ENCODE results near the gene ACTL6A. TPM values are rescaled to one million over a fixed set of nuclear protein-coding genes. Genes with fewer than 3 reads are reported as not detected.

ACTL6A gene
- total RNA-seq, 1 experiment from 2014 or later, result 113 TPM

DNA sequence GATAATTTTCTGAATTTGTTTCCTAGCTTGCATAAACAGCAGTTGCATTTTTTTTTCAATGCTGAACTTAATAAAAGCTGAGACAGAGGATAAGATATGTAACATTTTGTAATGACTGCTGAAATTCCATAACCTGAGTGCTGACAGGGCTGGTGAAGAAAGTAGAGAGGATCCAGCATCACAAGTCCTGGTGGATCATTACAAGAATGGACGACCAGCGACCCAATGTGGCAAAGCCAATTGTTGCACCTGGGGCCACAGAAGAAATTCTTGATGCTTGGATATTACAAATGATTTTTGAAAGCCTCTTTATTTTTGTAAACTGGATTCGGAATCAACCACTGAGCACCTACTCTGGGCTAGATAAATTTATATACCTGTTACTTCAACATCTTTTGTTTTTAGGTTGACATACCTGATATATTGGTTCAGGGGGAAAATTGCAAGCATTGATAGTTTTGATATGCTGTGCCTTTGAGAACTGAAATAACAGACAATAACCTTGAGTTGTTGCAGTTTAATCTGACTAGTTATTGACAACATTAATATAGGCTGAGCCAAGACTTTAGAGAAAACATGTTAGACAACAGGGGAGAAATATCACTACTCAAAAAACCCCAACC, 3.9 kb upstream of the ACTL6A start:
- POLR2A ChIA-PET (ENCODE audit: unreplicated experiment), result no interaction called here
- Histone ChIP-seq H3K4me2 (no peak overlapping the region), H3K79me2 (ENCODE audit: low read depth) (peaks cover 5% of the 10 kb centered on the region), H3K9me2 (ENCODE audit: insufficient read depth) (no peaks in the 10 kb centered on the region), H2AFZ (no peak overlapping the region), H3F3A (ENCODE audit: insufficient read depth, low read depth) (peaks cover 3% of the 10 kb centered on the region; the same call in 1 of the 2 replicates), H3K36me3 (ENCODE audit: low read depth) (no peaks in the 10 kb centered on the region), H3K27me3 (ENCODE audit: insufficient read depth, low read depth) (no peaks in the 10 kb centered on the region), H3K27ac (no peak overlapping the region), H3K9me3 (ENCODE audit: insufficient read depth, low read depth) (no peaks in the 10 kb centered on the region), H3K4me1 (replicated peaks; ENCODE audit: insufficient read depth) (peaks cover 6% of the 10 kb centered on the region), H4K20me1 (ENCODE audit: insufficient read depth) (no peaks in the 10 kb centered on the region), H3K4me3 (no peak overlapping the region)
- CTCF ChIA-PET, result no interaction called here
- no peak for TF ChIP-seq EZH2 (IDR thresholded peaks at IDR 0.05; ENCODE audit: low read depth)
- TF ChIP-seq, protein P1, sequence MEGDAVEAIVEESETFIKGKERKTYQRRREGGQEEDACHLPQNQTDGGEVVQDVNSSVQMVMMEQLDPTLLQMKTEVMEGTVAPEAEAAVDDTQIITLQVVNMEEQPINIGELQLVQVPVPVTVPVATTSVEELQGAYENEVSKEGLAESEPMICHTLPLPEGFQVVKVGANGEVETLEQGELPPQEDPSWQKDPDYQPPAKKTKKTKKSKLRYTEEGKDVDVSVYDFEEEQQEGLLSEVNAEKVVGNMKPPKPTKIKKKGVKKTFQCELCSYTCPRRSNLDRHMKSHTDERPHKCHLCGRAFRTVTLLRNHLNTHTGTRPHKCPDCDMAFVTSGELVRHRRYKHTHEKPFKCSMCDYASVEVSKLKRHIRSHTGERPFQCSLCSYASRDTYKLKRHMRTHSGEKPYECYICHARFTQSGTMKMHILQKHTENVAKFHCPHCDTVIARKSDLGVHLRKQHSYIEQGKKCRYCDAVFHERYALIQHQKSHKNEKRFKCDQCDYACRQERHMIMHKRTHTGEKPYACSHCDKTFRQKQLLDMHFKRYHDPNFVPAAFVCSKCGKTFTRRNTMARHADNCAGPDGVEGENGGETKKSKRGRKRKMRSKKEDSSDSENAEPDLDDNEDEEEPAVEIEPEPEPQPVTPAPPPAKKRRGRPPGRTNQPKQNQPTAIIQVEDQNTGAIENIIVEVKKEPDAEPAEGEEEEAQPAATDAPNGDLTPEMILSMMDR (conservative IDR thresholded peaks at IDR 0.05), result peak; percentile 93
- intact Hi-C loops (cut with micrococcal nuclease; ENCODE audit: unreplicated experiment), result loop anchor here (1.0 to 10.0 kb wide), 7 partner anchors 113 to 544 kb away; partner anchors contain the start of genes KCNMB3, PIK3CA, ZMAT3 and ZNF639
- peak; percentile 71 to 73 for DNase-seq
- no TSS peak for BruUV-seq (replicated peaks)

DNA sequence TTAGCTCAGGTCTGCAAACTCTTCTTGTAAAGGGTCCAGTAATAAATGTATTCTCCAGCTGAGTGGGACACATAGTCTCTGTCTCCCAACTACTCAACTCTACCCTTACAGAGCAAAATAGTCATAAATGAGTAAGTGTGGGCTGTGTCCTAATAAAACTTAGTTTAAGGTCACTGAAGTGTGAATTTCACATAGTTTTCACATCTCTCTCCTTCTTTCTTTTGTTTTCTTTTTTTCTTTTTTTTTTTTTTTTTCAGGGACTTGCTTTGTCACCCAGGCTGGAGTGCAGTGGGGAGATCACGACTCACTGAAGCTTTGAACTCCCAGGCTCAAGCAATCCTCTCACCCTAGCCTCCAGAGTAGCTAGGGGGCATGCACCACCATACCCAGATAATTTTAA, 1.9 kb upstream of the ACTL6A start:
- Histone ChIP-seq H4K20me1 (ENCODE audit: insufficient read depth) (peaks cover 10% of the 10 kb centered on the region; the same call in 1 of the 2 replicates), H2AFZ (no peak overlapping the region), H3K79me2 (ENCODE audit: low read depth) (peaks cover 24% of the 10 kb centered on the region), H3K9me3 (ENCODE audit: insufficient read depth, low read depth) (no peaks in the 10 kb centered on the region), H3K36me3 (ENCODE audit: low read depth) (no peaks in the 10 kb centered on the region), H3K4me2 (no peak overlapping the region), H3K4me1 (replicated peaks; ENCODE audit: insufficient read depth) (peaks cover 23% of the 10 kb centered on the region), H3K27ac (no peak overlapping the region), H3K4me3 (no peak overlapping the region), H3K9me2 (ENCODE audit: insufficient read depth) (no peaks in the 10 kb centered on the region), H3F3A (ENCODE audit: insufficient read depth, low read depth) (peaks cover 10% of the 10 kb centered on the region; the same call in 1 of the 2 replicates), H3K27me3 (ENCODE audit: insufficient read depth, low read depth) (no peaks in the 10 kb centered on the region)
- TF ChIP-seq EZH2 (IDR thresholded peaks at IDR 0.05; ENCODE audit: low read depth), result no peak
- TF ChIP-seq, protein P1 (conservative IDR thresholded peaks at IDR 0.05), result no peak
- ChIA-PET CTCF (interaction anchor here (0.6 kb wide), 3 partner anchors 134 to 884 kb away, joined by 4 to 18 read pairs (median 14); no protein-coding TSS in a partner anchor), POLR2A (ENCODE audit: unreplicated experiment) (interaction anchor here (0.8 kb wide), 1 partner anchor 44 kb away, joined by 27 read pairs; the partner anchor contains the start of gene NDUFB5)
- DNase-seq, result no peak
- intact Hi-C loops (cut with micrococcal nuclease; ENCODE audit: unreplicated experiment), result loop anchor here (5.0 kb wide), 1 partner anchor 1123 kb away; no protein-coding TSS in a partner anchor
- BruUV-seq (replicated peaks), result no TSS peak

DNA sequence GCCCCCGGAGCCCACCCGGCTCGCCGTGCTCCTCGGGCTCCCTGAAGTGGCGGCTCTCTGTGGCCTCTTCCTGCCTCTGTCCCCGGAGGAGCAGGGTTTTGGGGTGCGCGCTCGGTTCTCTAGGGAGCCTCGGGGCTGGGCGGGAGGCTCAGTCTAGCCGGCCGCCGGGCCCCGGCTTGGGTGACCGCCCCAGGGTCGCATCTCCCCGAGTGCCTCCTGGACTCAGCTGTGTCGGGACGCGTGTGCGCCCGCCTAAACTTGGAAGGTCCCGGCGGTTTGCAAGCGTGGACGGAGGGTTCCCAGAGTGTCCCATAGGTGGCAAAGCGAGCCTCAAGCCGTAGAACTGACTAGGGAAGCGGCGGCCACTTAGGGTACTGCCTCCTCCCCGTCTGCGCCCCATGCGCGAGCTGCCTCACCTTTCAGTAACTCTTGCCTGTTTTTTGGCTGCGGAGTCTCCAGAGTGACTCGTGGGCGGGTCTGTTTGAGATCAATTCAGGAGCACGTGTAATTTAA, 601 bp downstream of the ACTL6A start:
- DNase-seq, result peak; percentile 82
- CTCF ChIA-PET, result interaction anchor here (0.9 to 1.2 kb wide), 2 partner anchors 16 to 548 kb away, joined by 4 to 5 read pairs; no protein-coding TSS in a partner anchor

More for the DNA sequence above, 601 bp downstream of the ACTL6A start:
- Histone ChIP-seq H3K27me3 (ENCODE audit: insufficient read depth, low read depth) (no peaks in the 10 kb centered on the region), H4K20me1 (ENCODE audit: insufficient read depth) (peaks cover 17% of the 10 kb centered on the region; the same call in 1 of the 2 replicates), H3K79me2 (ENCODE audit: low read depth) (peaks cover 47% of the 10 kb centered on the region), H3F3A (ENCODE audit: insufficient read depth, low read depth) (peaks cover 10% of the 10 kb centered on the region; the same call in 1 of the 2 replicates), H3K4me2 (peak overlapping the region; percentile 98), H3K27ac (peak overlapping the region; percentile 38), H3K9me2 (ENCODE audit: insufficient read depth) (no peaks in the 10 kb centered on the region), H3K4me3 (peak overlapping the region; percentile 84), H3K9me3 (ENCODE audit: insufficient read depth, low read depth) (no peaks in the 10 kb centered on the region), H3K36me3 (ENCODE audit: low read depth) (no peaks in the 10 kb centered on the region), H2AFZ (peak overlapping the region; percentile 86), H3K4me1 (replicated peaks; ENCODE audit: insufficient read depth) (peaks cover 24% of the 10 kb centered on the region)
- BruUV-seq (replicated peaks), result TSS peak; percentile 43
- intact Hi-C loops (cut with micrococcal nuclease; ENCODE audit: unreplicated experiment), result loop anchor here (1.0 to 5.0 kb wide), 2 partner anchors 216 to 1126 kb away; partner anchors contain the start of gene MFN1
- TF ChIP-seq, protein P1 (conservative IDR thresholded peaks at IDR 0.05), result peak; percentile 64
- no peak for TF ChIP-seq EZH2 (IDR thresholded peaks at IDR 0.05; ENCODE audit: low read depth)
- POLR2A ChIA-PET (ENCODE audit: unreplicated experiment), result interaction anchor here (0.5 to 1.2 kb wide), 5 partner anchors 26 to 492 kb away, joined by 3 to 22 read pairs (median 7); partner anchors contain the start of gene ZNF639
